IMR-90 (cell line): Measurements from ENCODE around the gene ACACA.
"Not testable (repeated sequence)": the region's sequence is repeated elsewhere in the genome, so short reads cannot be mapped to it uniquely, and the experiment has no call there.

Source experiments
- CTCF ChIP-seq: conservative IDR thresholded peaks from 2 replicates; pipeline ENCODE4 v1.5.1; 2012; ENCODE audit warnings: mild to moderate bottlenecking, low read depth, low read length, improper control_type of control experiment
- MAFK ChIP-seq: IDR thresholded peaks from 2 replicates; pipeline ENCODE4 v1.6.1; 2012; ENCODE audit warnings: low read depth, low read length, improper control_type of control experiment

- TF ChIP-seq MAFK, CTCF: not testable (repeated sequence)
Measured at GRCh38 chr17:37356796-37357569, 49.7 kb downstream of the ACACA start.
